Peyer's patch (tissue), 4 donors: ENCODE data around the gene GMIP. TPM values are rescaled to one million over a fixed set of nuclear protein-coding genes. Genes with fewer than 3 reads are reported as not detected.
A peak's percentile ranks its signal among the peaks of the same experiment; 100 is the strongest.
"Not testable (repeated sequence)": the region's sequence is repeated elsewhere in the genome, so short reads cannot be mapped to it uniquely, and the experiment has no call there.

Experiments
- DNase-seq, 3 donors: peaks; one replicate each; pipeline ENCODE4 v3.0.0-alpha.2; 2017 to 2019
- H3K27ac ChIP-seq, 4 donors: fragments of 200-600 bp; sonication (generic); one replicate each; pipeline ENCODE4 v1.5.1; 2016 to 2019
- H3K27me3 ChIP-seq, 2 donors: fragments of 200-600 bp; sonication (generic); one replicate each; pipeline ENCODE4 v1.5.1; 2019
- H3K36me3 ChIP-seq, 3 donors: fragments of 200-600 bp; sonication (generic); one replicate each; pipeline ENCODE4 v1.5.1; 2016 to 2019
- H3K4me1 ChIP-seq, 4 donors: fragments of 200-600 bp; sonication (generic); one replicate each; pipeline ENCODE4 v1.5.1; 2016 to 2019
- H3K4me3 ChIP-seq, 4 donors: fragments of 200-600 bp; sonication (generic); 1 replicate in 3 of 4; 2 replicates in 1 of 4; pipeline ENCODE4 v1.5.1; 2016 to 2019; ENCODE audit warnings: mild to moderate bottlenecking in 1 of 4
- H3K9me3 ChIP-seq, 4 donors: fragments of 200-600 bp; sonication (generic); one replicate each; pipeline ENCODE4 v1.5.1; 2016 to 2019; ENCODE audit warnings: mild to moderate bottlenecking in 1 of 4
- CTCF ChIP-seq, 6 experiments: fragments of 450-650 bp in 4 of 6; fragments of 200-600 bp in 2 of 6; sonication (generic) in 1 of 6; IDR thresholded peaks; one replicate each; pipeline ENCODE4 v1.5.1; 2017 to 2019; ENCODE audit warnings: antibody characterized with exemption in 6 of 6, mild to moderate bottlenecking in 3 of 6, moderate library complexity in 1 of 6
- POLR2A ChIP-seq, 2 donors: fragments of 450-650 bp; IDR thresholded peaks; one replicate each; pipeline ENCODE4 v1.5.1; 2017; ENCODE audit warnings: antibody characterized with exemption in 2 of 2, mild to moderate bottlenecking in 2 of 2, moderate library complexity in 2 of 2
- total RNA-seq, 4 donors: library from RNA; depleted of rRNA; stranded (reverse); fragments of >200 nt; gene quantifications; one replicate each; pipeline ENCODE4 v1.1.0, GENCODE V29; 2016

The GMIP gene
- total RNA-seq, 4 donors from 2014 or later = 28.0 to 66.8 (median 42.8) TPM

GRCh38 chr19:19618219-19619051 lies 25.0 kb downstream of the GMIP start, which contains the start of gene PBX4:
Gene PBX4 (minus strand): TSS chr19:19618687. CDS start chr19:19618629, 58 bp downstream.
- peak within 1 kb of the TSS; percentile 53 to 80 (median 71) for H3K27ac ChIP-seq
- H3K9me3 ChIP-seq = no peaks in the 10 kb centered on the region
- no peaks in the 10 kb centered on the region for H3K27me3 ChIP-seq
- H3K4me3 ChIP-seq = peak within 1 kb of the TSS; percentile 48 to 74 (median 58)
- peaks cover 0 to 12% (median 3%) of the 10 kb centered on the region in 4 donors for H3K4me1 ChIP-seq
- TF ChIP-seq POLR2A (IDR thresholded peaks at IDR 0.05) = peak; percentile 28 to 57
- no peak for TF ChIP-seq CTCF (IDR thresholded peaks at IDR 0.05)
- DNase-seq = peak; percentile 96 to 99 (median 98)
- H3K36me3 ChIP-seq = no peaks in the 10 kb centered on the region

- Histone ChIP-seq H3K27me3 (no peaks in the 10 kb centered on the region), H3K4me1 (peaks cover 0 to 14% (median 3%) of the 10 kb centered on the region in 4 donors), H3K27ac (no peak overlapping the region), H3K9me3 (no peaks in the 10 kb centered on the region), H3K4me3 (no peak overlapping the region), H3K36me3 (no peaks in the 10 kb centered on the region)
- TF ChIP-seq POLR2A (IDR thresholded peaks at IDR 0.05) (no peak), CTCF (IDR thresholded peaks at IDR 0.05) (no peak)
- DNase-seq = no peak
Measured at GRCh38 chr19:19615086-19615485, 28.4 kb downstream of the GMIP start.

GRCh38 chr19:19613506-19613905 lies 30.0 kb downstream of the GMIP start:
- peaks cover 0 to 5% (median 0%) of the 10 kb centered on the region in 4 donors for H3K4me1 ChIP-seq
- TF ChIP-seq POLR2A (IDR thresholded peaks at IDR 0.05) (no peak), CTCF (IDR thresholded peaks at IDR 0.05) (no peak)
- H3K27me3 ChIP-seq = no peaks in the 10 kb centered on the region
- H3K36me3 ChIP-seq = no peaks in the 10 kb centered on the region
- DNase-seq = no peak
- H3K4me3 ChIP-seq = no peak overlapping the region
- H3K9me3 ChIP-seq = no peaks in the 10 kb centered on the region
- no peak overlapping the region for H3K27ac ChIP-seq

GRCh38 chr19:19610376-19611202 lies 32.9 kb downstream of the GMIP start:
- Histone ChIP-seq H3K4me1 (peaks cover 0 to 5% (median 0%) of the 10 kb centered on the region in 4 donors), H3K27me3 (no peaks in the 10 kb centered on the region), H3K27ac (no peak overlapping the region), H3K4me3 (no peak overlapping the region), H3K36me3 (no peaks in the 10 kb centered on the region), H3K9me3 (no peaks in the 10 kb centered on the region)
- DNase-seq = no peak
- no peak for TF ChIP-seq POLR2A (IDR thresholded peaks at IDR 0.05)
- TF ChIP-seq CTCF (IDR thresholded peaks at IDR 0.05) = no peak

GRCh38 chr19:19606686-19607085 lies 36.8 kb downstream of the GMIP start:
- DNase-seq = not testable (repeated sequence)
- H3K27ac ChIP-seq = peak overlapping the region; percentile 46 to 90 (median 70)

More at GRCh38 chr19:19606686-19607085, 36.8 kb downstream of the GMIP start:
- H3K27me3 ChIP-seq, H3K9me3 ChIP-seq, H3K4me1 ChIP-seq, H3K36me3 ChIP-seq: not testable (repeated sequence)
- H3K4me3 ChIP-seq = peak overlapping the region in 2 of 4 donors; percentile 28 to 35
